ENCODE data around the gene CAMSAP3.

The CAMSAP3 gene

GRCh38 chr19:7661744-7662538 lies 66.3 kb downstream of the CAMSAP3 start:
- no peak for TF ChIP-seq CTCF (conservative IDR thresholded peaks at IDR 0.05; ENCODE audit: control insufficient read depth, insufficient read depth, low read depth, low read length)
- no peak overlapping the region for H3K4me3 ChIP-seq (ENCODE audit: control insufficient read depth, low read depth, low read length)
- DNase-seq (ENCODE audit: low read depth): no peak

- TF ChIP-seq CTCF (conservative IDR thresholded peaks at IDR 0.05; ENCODE audit: control insufficient read depth, insufficient read depth, low read depth, low read length): no peak
- DNase-seq (ENCODE audit: low read depth): no peak
- H3K4me3 ChIP-seq (ENCODE audit: control insufficient read depth, low read depth, low read length): no peak overlapping the region
Measured at GRCh38 chr19:7662657-7663056, 67.0 kb downstream of the CAMSAP3 start.

GRCh38 chr19:7663706-7664105 lies 68.0 kb downstream of the CAMSAP3 start:
- TF ChIP-seq CTCF (conservative IDR thresholded peaks at IDR 0.05; ENCODE audit: control insufficient read depth, insufficient read depth, low read depth, low read length): no peak
- DNase-seq (ENCODE audit: low read depth): no peak
- no peak overlapping the region for H3K4me3 ChIP-seq (ENCODE audit: control insufficient read depth, low read depth, low read length)

- peak; percentile 59 for DNase-seq (ENCODE audit: low read depth)
- no peak overlapping the region for H3K4me3 ChIP-seq (ENCODE audit: control insufficient read depth, low read depth, low read length)
- no peak for TF ChIP-seq CTCF (conservative IDR thresholded peaks at IDR 0.05; ENCODE audit: control insufficient read depth, insufficient read depth, low read depth, low read length)
Measured at GRCh38 chr19:7665076-7665475, 69.4 kb downstream of the CAMSAP3 start.
